Stimulated activated CD8-positive, alpha-beta memory T cell treated with anti-CD3 and anti-CD28 coated beads, Interleukin-12 subunit alpha, Interleukin-12 subunit beta, amount 100 ng/mL, for 24 hours (primary cell): ENCODE results near the gene PODXL2.

ENCODE experiments used
- DNase-seq: peaks from one replicate; pipeline ENCODE4 v3.0.0-alpha.2; 2020; ENCODE audit errors: extremely low read depth

The PODXL2 gene

DNA sequence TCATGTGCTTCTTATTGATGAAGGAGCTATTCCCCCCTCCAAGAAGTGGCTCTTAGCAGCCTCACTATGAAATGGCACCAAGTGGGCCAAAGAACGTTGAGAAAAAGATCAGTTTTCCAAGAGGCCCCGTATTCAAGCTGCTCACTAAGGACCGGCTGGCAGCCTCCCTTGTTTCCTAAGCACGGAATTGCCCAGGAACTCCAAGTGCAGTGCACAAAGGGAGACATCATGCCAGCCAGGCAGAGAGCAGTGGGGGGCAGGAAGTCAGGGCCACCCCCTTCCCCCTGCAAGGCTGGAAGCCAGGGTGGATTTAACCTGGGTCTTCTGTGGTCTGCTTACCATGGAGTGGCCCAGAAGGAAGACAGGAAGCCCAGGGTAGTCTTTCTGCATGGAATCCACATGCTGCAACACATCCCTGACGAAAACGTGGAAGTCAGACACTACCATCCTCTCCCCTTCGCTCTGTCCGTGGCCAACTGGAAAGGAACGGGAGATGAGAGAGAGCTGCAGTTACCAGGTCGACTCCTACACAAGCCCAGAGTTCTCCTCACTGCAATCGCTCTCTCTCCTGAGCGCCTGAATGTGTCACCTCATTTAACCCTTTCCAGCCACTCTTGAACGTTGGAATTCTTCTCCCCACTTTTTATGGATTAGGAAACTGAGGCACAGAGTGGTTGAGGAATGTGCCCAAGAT is 93.3 kb downstream of the PODXL2 start:
- no peak for DNase-seq
